Transverse colon (tissue), 4 donors: ENCODE data around the gene FLOT1. TPM values are rescaled to one million over a fixed set of nuclear protein-coding genes. Genes with fewer than 3 reads are reported as not detected.

Experiments
- DNase-seq: peaks from one replicate; pipeline ENCODE4 v3.0.0-alpha.2; 2019
- H3K27ac ChIP-seq, 4 donors: fragments of 200-600 bp; sonication (generic); 2 replicates each; pipeline ENCODE4 v1.5.1; 2016 to 2018; ENCODE audit warnings: inconsistent platforms in 4 of 4
- H3K27me3 ChIP-seq: fragments of 200-600 bp; sonication (generic); 2 replicates; pipeline ENCODE4 v1.5.1; 2017; ENCODE audit warnings: inconsistent platforms
- H3K36me3 ChIP-seq, 4 donors: fragments of 200-600 bp; sonication (generic); 2 replicates each; pipeline ENCODE4 v1.5.1; 2017 to 2019; ENCODE audit warnings: inconsistent platforms in 4 of 4
- H3K4me1 ChIP-seq, 4 donors: fragments of 200-600 bp; sonication (generic); 2 replicates each; pipeline ENCODE4 v1.5.1; 2017 to 2020; ENCODE audit warnings: inconsistent platforms in 4 of 4
- H3K4me3 ChIP-seq, 4 donors: fragments of 200-600 bp; sonication (generic); 1 replicate in 1 of 4; 2 replicates in 3 of 4; pipeline versions ENCODE4 v1.5.1 to v1.6.1; 2017 to 2019; ENCODE audit warnings: inconsistent platforms in 4 of 4
- H3K9me3 ChIP-seq, 2 donors: fragments of 200-600 bp; sonication (generic); 2 replicates each; pipeline ENCODE4 v1.5.1; 2017 to 2019; ENCODE audit warnings: inconsistent platforms in 2 of 2
- EP300 ChIP-seq: sonication (generic); formaldehyde crosslinking; IDR thresholded peaks from one replicate; pipeline ENCODE4 v1.6.1; 2017; ENCODE audit warnings: antibody characterized with exemption, low read depth
- POLR2A ChIP-seq: fragments of 450-650 bp; IDR thresholded peaks from one replicate; pipeline ENCODE4 v1.6.1; 2016; ENCODE audit warnings: antibody characterized with exemption, mild to moderate bottlenecking, moderate library complexity
- POLR2AphosphoS5 ChIP-seq, 3 donors: sonication (generic); formaldehyde crosslinking; IDR thresholded peaks; one replicate each; pipeline ENCODE4 v1.6.1; 2016; ENCODE audit warnings: antibody characterized with exemption in 3 of 3
- WGBS, 2 donors: methylation state at CpG; one replicate each; pipeline ENCODE4 v1.1.5; 2018; ENCODE audit warnings: low coverage in 1 of 2; 5-methylcytosine and 5-hydroxymethylcytosine counted together
- in situ Hi-C, 4 donors: fragments of 200-750 bp; cut with MboI; loops; one replicate each; pipeline versions ENCODE4 v1.15.0 to v1.15.1; 2017; ENCODE audit warnings: low sequenced_read_pairs in 3 of 4, low pct_ligation_motif_present in 1 of 4, low pct_unique_long_range_greater_than_20kb in 1 of 4
- intact Hi-C: fragments of 100-400 bp; cut with DNase I; formaldehyde crosslinking; loops from one replicate; pipeline ENCODE4 v1.15.1; 2023; ENCODE audit warnings: low total_unique reads
- total RNA-seq, 4 donors: library from RNA; depleted of rRNA; stranded (reverse); fragments of >200 nt; gene quantifications; one replicate each; pipeline ENCODE4 v1.1.0, GENCODE V29; 2016
- TF ChIP-seq, protein P1 (sequence below), 5 experiments: fragments of 200-600 bp in 3 of 5; fragments of 450-650 bp in 2 of 5; sonication (generic) in 3 of 5; IDR thresholded peaks; 1 replicate in 2 of 5; 2 replicates in 3 of 5; pipeline ENCODE4 v1.5.1; 2016 to 2017; ENCODE audit warnings: antibody characterized with exemption in 5 of 5, inconsistent platforms in 3 of 5, mild to moderate bottlenecking in 2 of 5, moderate library complexity in 1 of 5

The FLOT1 gene
- total RNA-seq, 4 donors from 2014 or later = 123 to 146 (median 139) TPM

DNA sequence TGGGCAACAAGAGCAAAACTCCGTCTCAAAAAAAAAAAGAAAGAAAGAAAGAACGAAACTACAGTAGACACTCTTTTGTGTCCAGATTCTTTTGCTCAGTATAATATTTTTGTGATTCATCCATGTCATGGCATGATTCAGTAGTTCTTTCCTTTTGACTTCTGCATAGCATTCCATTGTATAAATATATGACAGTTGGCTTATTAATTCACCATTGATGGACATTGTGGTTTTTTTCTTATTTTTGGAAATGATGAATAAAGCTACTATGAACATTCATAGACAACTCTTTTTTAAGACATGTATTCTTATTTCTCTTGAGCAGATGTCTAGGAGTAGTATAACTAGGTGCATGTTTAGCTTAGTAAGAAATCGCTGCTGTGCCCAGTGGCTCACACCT, 12.1 kb upstream of the FLOT1 start:
- H3K36me3 ChIP-seq = no peaks in the 10 kb centered on the region

DNA sequence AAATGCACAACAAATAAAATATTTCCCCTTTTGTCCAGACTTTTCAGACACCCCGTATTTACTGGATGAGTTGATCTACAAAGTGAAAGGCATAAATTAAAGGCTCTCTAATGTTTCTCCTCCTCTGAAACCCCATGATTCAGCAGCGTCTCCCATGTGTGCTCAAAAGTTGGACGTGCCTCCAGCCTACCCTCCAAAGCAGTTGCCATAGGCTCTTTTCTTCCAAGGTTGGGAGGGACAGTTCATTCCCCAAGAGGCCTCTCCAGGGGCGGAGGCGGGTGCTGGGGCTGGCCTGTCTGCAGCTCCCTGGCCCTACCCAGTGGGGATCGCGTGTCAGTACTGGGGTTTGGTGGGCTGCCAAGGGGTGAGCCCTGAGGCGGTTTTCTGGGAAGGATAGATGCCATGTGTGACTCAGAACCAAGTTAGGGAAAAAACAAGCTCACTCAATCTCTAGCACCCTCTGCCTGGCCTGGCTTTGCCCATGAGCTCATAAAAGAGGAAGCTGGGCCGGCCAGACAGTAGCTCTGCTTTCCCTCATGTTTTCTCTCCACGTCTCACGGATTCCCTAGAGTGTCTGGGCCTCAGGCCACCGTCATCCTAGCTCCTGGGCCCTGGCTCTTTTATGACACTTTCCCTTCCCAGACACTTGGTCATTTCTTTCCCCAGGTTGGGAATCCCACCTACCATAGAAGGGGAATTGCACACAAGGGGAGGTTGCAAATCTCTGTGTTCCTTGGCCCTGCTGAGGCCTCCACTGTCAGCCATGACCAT, 9.9 kb upstream of the FLOT1 start:
- Histone ChIP-seq H3K36me3 (no peaks in the 10 kb centered on the region), H3K9me3 (no peaks in the 10 kb centered on the region), H3K4me3 (no peak overlapping the region), H3K27me3 (no peaks in the 10 kb centered on the region), H3K4me1 (peaks cover 26 to 53% (median 49%) of the 10 kb centered on the region in 4 donors), H3K27ac (peak overlapping the region; percentile 82 to 88 (median 86))
- intact Hi-C loops = no loop called here
- TF ChIP-seq, protein P1, sequence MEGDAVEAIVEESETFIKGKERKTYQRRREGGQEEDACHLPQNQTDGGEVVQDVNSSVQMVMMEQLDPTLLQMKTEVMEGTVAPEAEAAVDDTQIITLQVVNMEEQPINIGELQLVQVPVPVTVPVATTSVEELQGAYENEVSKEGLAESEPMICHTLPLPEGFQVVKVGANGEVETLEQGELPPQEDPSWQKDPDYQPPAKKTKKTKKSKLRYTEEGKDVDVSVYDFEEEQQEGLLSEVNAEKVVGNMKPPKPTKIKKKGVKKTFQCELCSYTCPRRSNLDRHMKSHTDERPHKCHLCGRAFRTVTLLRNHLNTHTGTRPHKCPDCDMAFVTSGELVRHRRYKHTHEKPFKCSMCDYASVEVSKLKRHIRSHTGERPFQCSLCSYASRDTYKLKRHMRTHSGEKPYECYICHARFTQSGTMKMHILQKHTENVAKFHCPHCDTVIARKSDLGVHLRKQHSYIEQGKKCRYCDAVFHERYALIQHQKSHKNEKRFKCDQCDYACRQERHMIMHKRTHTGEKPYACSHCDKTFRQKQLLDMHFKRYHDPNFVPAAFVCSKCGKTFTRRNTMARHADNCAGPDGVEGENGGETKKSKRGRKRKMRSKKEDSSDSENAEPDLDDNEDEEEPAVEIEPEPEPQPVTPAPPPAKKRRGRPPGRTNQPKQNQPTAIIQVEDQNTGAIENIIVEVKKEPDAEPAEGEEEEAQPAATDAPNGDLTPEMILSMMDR (IDR thresholded peaks at IDR 0.05) = no peak
- TF ChIP-seq POLR2A (no peak), EP300 (peak; percentile 65), POLR2AphosphoS5 (IDR thresholded peaks at IDR 0.05) (peak; percentile 71 to 86 (median 77))
- DNase-seq = peak; percentile 78
- WGBS, 2 donors = 46 to 50% methylated on average over 2 to 12 of the region's 12 CpGs
- in situ Hi-C loops = no loop called here

More for the DNA sequence above, 12.1 kb upstream of the FLOT1 start:
- Histone ChIP-seq H3K9me3 (no peaks in the 10 kb centered on the region), H3K4me3 (no peak overlapping the region), H3K27me3 (no peaks in the 10 kb centered on the region), H3K4me1 (peaks cover 15 to 37% (median 27%) of the 10 kb centered on the region in 4 donors), H3K27ac (peak overlapping the region in 3 of 4 donors; percentile 82 to 88 (median 87))
- DNase-seq = no peak
- 79 to 85% methylated on average over 3 of the region's 3 CpGs for WGBS, 2 donors
- in situ Hi-C loops = no loop called here
- intact Hi-C loops = no loop called here
- TF ChIP-seq POLR2AphosphoS5 (IDR thresholded peaks at IDR 0.05) = no peak
- no peak for TF ChIP-seq POLR2A
- no peak for TF ChIP-seq EP300
- TF ChIP-seq, protein P1 (IDR thresholded peaks at IDR 0.05) = no peak

DNA sequence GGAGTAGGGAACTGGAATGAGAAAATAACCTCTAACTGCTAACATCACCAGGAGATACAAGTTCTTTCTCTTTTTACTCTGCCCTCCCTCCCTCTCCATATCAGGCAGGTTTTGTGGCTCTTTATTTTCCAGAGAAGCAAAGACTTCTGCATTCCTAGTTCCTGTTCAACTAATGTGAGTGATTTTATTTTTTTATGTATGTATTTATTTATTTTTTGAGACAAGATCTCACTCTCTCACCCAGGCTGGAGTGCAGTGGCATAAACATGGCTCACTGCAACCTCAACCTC, 7.8 kb upstream of the FLOT1 start:
- H3K27ac ChIP-seq = peak overlapping the region; percentile 82 to 88 (median 86)
- no peaks in the 10 kb centered on the region for H3K9me3 ChIP-seq
- no peak for TF ChIP-seq POLR2AphosphoS5 (IDR thresholded peaks at IDR 0.05)
- no peak for TF ChIP-seq EP300
- TF ChIP-seq, protein P1 (IDR thresholded peaks at IDR 0.05) = no peak
- no peak for TF ChIP-seq POLR2A
- in situ Hi-C loops = no loop called here
- peaks cover 26 to 63% (median 54%) of the 10 kb centered on the region in 4 donors for H3K4me1 ChIP-seq
- H3K4me3 ChIP-seq = no peak overlapping the region
- intact Hi-C loops = no loop called here
- no peaks in the 10 kb centered on the region for H3K27me3 ChIP-seq
- no peak for DNase-seq
- no peaks in the 10 kb centered on the region for H3K36me3 ChIP-seq

DNA sequence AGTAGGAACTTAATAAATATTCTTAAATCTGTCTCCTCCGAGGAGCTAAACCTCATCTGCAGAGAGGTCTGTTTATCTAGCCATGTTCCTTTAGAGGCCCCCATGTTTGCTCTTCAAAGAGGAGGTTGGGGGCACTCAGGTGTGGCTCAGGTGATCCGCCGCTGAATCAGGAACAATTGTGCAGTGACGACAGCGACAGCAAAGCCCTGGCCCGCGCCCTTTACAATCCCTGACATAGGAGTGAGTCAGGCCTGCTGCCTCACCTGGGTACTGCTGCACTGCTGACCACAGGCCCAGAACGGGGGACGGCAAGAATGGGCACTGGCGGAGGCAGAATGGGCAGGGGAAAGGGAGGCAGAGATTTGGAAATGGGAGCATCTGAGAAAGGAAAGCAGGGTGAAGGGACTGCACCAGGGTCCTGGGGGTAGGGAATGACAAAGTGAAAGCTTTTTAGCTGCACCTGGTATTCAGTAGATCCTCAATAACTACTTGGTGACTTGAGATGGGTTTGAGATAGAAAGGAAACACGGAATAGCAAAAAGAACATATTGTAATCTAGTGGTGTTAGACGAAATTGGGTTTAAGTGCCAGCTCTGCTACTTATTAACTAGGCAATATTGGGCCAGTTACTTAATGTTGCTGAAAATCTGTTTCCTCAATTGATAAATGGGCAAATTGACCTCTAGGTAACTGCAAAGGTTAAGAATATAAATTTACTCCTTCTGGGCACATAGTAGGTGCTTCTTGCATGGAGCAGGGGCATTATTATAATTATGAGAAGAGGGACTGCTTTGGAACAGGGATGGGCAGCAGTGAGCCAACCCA, 7.3 kb upstream of the FLOT1 start:
- in situ Hi-C loops (loop anchor here in 2 of 4 donors (10.0 to 25.0 kb wide), 2 partner anchors 75 to 138 kb away; partner anchors contain the start of gene DDR1 (in 2 of the 2)), intact Hi-C loops (no loop called here)
- no peaks in the 10 kb centered on the region for H3K9me3 ChIP-seq
- H3K27ac ChIP-seq = peak overlapping the region; percentile 82 to 88 (median 86)
- H3K4me3 ChIP-seq = no peak overlapping the region
- H3K27me3 ChIP-seq = no peaks in the 10 kb centered on the region
- WGBS, 2 donors = 28 to 64% methylated on average over 2 to 11 of the region's 12 CpGs
- peaks cover 28 to 69% (median 58%) of the 10 kb centered on the region in 4 donors for H3K4me1 ChIP-seq
- peak; percentile 85 for DNase-seq
- no peaks in the 10 kb centered on the region for H3K36me3 ChIP-seq
- TF ChIP-seq, protein P1 (IDR thresholded peaks at IDR 0.05) = peak in 2 of 5 experiments; percentile 50 to 60
- peak; percentile 48 for TF ChIP-seq POLR2A
- no peak for TF ChIP-seq EP300
- peak; percentile 39 to 82 (median 54) for TF ChIP-seq POLR2AphosphoS5 (IDR thresholded peaks at IDR 0.05)
